ENCODE data around the gene RASA3. TPM values are rescaled to one million over a fixed set of nuclear protein-coding genes. Genes with fewer than 3 reads are reported as not detected.

Gene RASA3
- total and polyA plus RNA-seq, 2 donors (not counting 3 experiments of a cell fraction or from before 2014, with no cell fraction given) = 26.5 to 53.8 TPM

- POLR2A ChIA-PET = no interaction called here
- CTCF ChIA-PET = interaction anchor here (0.8 kb wide), 1 partner anchor 27 kb away, joined by 3 read pairs; no protein-coding TSS in a partner anchor
- BruUV-seq (replicated peaks) = no TSS peak
Measured at GRCh38 chr13:113930671-113931637, 201.5 kb downstream of the RASA3 start.

More at GRCh38 chr13:113930671-113931637, 201.5 kb downstream of the RASA3 start:
- H3K9me1 ChIP-seq (replicated peaks; ENCODE audit: control insufficient read depth, extremely low read depth, insufficient read depth, low read length) = no peaks in the 10 kb centered on the region
- H3K27me3 ChIP-seq (ENCODE audit: control insufficient read depth in 2 of 2, insufficient read depth in 2 of 2, low read length in 2 of 2) = peaks cover 0 to 5% of the 10 kb centered on the region in 2 experiments
- H3K79me2 ChIP-seq (ENCODE audit: control insufficient read depth, insufficient read depth, low read length) = no peaks in the 10 kb centered on the region
- no peak for FAIRE-seq
- H3K9me3 ChIP-seq (replicated peaks; ENCODE audit: control insufficient read depth, insufficient read depth, low read length) = no peaks in the 10 kb centered on the region
- no peak overlapping the region for H3K27ac ChIP-seq (ENCODE audit: insufficient read depth, low read depth, low read length)
- dilution Hi-C loops (cut with MboI; ENCODE audit: extremely low pct_ligation_motif_present, low sequenced_read_pairs) = no loop called here
- H4K20me1 ChIP-seq (replicated peaks; ENCODE audit: control insufficient read depth, extremely low read depth, insufficient read depth, low read length) = no peaks in the 10 kb centered on the region
- intact Hi-C loops (cut with micrococcal nuclease) = no loop called here
- H2AFZ ChIP-seq (ENCODE audit: low read depth, low read length) = no peak overlapping the region
- no peak overlapping the region for H3K4me2 ChIP-seq (ENCODE audit: insufficient read depth, low read length)
- no peak overlapping the region for H3K4me3 ChIP-seq (replicated peaks in 1 of 3; ENCODE audit: insufficient read depth in 1 of 3, low read depth in 1 of 3, low read length in 3 of 3)
- no peaks in the 10 kb centered on the region for H3K4me1 ChIP-seq (ENCODE audit: control insufficient read depth, extremely low read depth, insufficient read depth, low read length)
- TF ChIP-seq POLR2A (IDR thresholded peaks at IDR 0.05; ENCODE audit: low read depth, low read length) = no peak
- no peak for TF ChIP-seq MAX (IDR thresholded peaks at IDR 0.05; ENCODE audit: insufficient read depth, insufficient read length)
- no peak for TF ChIP-seq FOS (IDR thresholded peaks at IDR 0.05; ENCODE audit: borderline replicate concordance, insufficient read depth, low read length)
- no peak for TF ChIP-seq POLR2AphosphoS5 (IDR thresholded peaks at IDR 0.05; ENCODE audit: insufficient read depth, low read depth, low read length)
- TF ChIP-seq EZH2 (IDR thresholded peaks at IDR 0.05; ENCODE audit: borderline replicate concordance, low read depth, low read length, severe bottlenecking) = no peak
- no peak for TF ChIP-seq JUN (IDR thresholded peaks at IDR 0.05; ENCODE audit: borderline replicate concordance, insufficient read depth, insufficient read length, low read depth)
- TF ChIP-seq MYC (IDR thresholded peaks at IDR 0.05; ENCODE audit: low read depth, low read length) = no peak
- TF ChIP-seq, protein P1, sequence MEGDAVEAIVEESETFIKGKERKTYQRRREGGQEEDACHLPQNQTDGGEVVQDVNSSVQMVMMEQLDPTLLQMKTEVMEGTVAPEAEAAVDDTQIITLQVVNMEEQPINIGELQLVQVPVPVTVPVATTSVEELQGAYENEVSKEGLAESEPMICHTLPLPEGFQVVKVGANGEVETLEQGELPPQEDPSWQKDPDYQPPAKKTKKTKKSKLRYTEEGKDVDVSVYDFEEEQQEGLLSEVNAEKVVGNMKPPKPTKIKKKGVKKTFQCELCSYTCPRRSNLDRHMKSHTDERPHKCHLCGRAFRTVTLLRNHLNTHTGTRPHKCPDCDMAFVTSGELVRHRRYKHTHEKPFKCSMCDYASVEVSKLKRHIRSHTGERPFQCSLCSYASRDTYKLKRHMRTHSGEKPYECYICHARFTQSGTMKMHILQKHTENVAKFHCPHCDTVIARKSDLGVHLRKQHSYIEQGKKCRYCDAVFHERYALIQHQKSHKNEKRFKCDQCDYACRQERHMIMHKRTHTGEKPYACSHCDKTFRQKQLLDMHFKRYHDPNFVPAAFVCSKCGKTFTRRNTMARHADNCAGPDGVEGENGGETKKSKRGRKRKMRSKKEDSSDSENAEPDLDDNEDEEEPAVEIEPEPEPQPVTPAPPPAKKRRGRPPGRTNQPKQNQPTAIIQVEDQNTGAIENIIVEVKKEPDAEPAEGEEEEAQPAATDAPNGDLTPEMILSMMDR (IDR thresholded peaks at IDR 0.05; ENCODE audit: extremely low read depth in 1 of 2, insufficient read depth in 1 of 2, low read depth in 1 of 2, low read length in 2 of 2) = no peak
- TF ChIP-seq GATA2 (IDR thresholded peaks at IDR 0.05; ENCODE audit: insufficient read depth, insufficient read length, low read depth, low read length) = no peak
- no peak for DNase-seq (ENCODE audit: low read depth, low spot score)
- H3K36me3 ChIP-seq (ENCODE audit: control insufficient read depth in 2 of 2, extremely low read depth in 1 of 2, insufficient read depth in 2 of 2, low read length in 2 of 2) = no peaks in the 10 kb centered on the region
- no peak overlapping the region for H3K9ac ChIP-seq (replicated peaks; ENCODE audit: extremely low read depth, insufficient read depth, low read length)

Measured in endothelial cell of umbilical vein (primary cell).